ENCODE data around the gene FAM186B. TPM values are rescaled to one million over a fixed set of nuclear protein-coding genes. Genes with fewer than 3 reads are reported as not detected.

Gene FAM186B
- total and polyA plus RNA-seq, 2 of the 13 experiments (the other 11 are each of a cell fraction or from before 2014, with no cell fraction given), result 0.07 to 0.20 TPM

DNA sequence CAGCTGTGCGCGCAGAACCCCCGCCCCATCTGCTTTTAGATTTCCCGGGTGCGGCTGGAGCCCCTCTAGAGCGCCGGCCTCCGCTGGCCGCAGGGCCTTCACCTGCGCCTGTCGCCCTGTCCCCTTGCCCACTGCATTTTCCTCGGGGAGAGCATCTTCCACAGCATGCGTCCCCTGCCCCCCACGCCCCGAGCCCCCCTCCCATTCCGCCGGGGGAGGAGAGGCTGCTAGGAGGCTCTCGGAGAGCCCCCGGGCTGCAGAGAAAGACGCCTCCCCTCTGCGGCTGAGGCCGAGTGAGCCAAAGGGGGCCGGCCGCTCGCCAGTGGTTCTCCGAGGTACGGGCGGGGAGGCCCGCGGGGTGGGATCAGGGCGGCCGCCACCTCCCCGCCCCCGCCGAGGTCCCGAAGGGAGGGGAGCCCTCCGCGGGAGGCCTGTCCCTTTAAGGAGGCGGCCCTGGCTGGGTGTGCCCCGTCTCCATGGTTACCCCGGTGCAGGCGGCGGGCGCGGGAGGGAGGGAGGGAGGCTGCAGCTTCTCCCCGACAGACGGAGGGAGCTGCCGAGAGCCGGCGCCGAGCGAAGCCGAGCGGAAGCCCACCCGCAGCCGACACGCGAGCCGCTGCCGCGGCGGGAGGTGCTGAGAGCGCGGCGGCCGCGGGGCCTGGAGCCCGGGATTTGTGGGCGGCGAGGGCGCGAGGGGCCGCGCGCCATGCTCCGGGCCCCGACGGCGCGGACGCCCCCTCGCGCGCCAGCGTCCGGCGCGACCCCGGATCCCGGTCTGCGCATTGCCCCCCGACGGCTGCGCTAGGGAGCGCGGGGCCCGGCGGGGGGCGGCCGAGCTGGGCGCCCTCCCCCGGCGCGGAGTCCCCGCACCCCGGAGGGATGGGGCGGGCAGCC, 66.7 kb downstream of the FAM186B start, which contains the start of gene KCNH3 (continued):
- TF ChIP-seq, protein P1, sequence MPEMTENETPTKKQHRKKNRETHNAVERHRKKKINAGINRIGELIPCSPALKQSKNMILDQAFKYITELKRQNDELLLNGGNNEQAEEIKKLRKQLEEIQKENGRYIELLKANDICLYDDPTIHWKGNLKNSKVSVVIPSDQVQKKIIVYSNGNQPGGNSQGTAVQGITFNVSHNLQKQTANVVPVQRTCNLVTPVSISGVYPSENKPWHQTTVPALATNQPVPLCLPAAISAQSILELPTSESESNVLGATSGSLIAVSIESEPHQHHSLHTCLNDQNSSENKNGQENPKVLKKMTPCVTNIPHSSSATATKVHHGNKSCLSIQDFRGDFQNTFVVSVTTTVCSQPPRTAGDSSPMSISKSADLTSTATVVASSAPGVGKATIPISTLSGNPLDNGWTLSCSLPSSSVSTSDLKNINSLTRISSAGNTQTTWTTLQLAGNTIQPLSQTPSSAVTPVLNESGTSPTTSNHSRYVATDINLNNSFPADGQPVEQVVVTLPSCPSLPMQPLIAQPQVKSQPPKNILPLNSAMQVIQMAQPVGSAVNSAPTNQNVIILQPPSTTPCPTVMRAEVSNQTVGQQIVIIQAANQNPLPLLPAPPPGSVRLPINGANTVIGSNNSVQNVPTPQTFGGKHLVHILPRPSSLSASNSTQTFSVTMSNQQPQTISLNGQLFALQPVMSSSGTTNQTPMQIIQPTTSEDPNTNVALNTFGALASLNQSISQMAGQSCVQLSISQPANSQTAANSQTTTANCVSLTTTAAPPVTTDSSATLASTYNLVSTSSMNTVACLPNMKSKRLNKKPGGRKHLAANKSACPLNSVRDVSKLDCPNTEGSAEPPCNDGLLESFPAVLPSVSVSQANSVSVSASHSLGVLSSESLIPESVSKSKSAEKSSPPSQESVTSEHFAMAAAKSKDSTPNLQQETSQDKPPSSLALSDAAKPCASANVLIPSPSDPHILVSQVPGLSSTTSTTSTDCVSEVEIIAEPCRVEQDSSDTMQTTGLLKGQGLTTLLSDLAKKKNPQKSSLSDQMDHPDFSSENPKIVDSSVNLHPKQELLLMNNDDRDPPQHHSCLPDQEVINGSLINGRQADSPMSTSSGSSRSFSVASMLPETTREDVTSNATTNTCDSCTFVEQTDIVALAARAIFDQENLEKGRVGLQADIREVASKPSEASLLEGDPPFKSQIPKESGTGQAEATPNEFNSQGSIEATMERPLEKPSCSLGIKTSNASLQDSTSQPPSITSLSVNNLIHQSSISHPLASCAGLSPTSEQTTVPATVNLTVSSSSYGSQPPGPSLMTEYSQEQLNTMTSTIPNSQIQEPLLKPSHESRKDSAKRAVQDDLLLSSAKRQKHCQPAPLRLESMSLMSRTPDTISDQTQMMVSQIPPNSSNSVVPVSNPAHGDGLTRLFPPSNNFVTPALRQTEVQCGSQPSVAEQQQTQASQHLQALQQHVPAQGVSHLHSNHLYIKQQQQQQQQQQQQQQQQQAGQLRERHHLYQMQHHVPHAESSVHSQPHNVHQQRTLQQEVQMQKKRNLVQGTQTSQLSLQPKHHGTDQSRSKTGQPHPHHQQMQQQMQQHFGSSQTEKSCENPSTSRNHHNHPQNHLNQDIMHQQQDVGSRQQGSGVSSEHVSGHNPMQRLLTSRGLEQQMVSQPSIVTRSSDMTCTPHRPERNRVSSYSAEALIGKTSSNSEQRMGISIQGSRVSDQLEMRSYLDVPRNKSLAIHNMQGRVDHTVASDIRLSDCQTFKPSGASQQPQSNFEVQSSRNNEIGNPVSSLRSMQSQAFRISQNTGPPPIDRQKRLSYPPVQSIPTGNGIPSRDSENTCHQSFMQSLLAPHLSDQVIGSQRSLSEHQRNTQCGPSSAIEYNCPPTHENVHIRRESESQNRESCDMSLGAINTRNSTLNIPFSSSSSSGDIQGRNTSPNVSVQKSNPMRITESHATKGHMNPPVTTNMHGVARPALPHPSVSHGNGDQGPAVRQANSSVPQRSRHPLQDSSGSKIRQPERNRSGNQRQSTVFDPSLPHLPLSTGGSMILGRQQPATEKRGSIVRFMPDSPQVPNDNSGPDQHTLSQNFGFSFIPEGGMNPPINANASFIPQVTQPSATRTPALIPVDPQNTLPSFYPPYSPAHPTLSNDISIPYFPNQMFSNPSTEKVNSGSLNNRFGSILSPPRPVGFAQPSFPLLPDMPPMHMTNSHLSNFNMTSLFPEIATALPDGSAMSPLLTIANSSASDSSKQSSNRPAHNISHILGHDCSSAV (CRISPR knock-in tag; IDR thresholded peaks at IDR 0.05; ENCODE audit: borderline replicate concordance), result no peak
- TF ChIP-seq HDAC6 (IDR thresholded peaks at IDR 0.05; ENCODE audit: low read depth, low read length), result no peak
- no peak for TF ChIP-seq ZNF451 (CRISPR knock-in tag; IDR thresholded peaks at IDR 0.05)
- TF ChIP-seq ELF3 (CRISPR knock-in tag; IDR thresholded peaks at IDR 0.05), result no peak
- TF ChIP-seq, protein P2, sequence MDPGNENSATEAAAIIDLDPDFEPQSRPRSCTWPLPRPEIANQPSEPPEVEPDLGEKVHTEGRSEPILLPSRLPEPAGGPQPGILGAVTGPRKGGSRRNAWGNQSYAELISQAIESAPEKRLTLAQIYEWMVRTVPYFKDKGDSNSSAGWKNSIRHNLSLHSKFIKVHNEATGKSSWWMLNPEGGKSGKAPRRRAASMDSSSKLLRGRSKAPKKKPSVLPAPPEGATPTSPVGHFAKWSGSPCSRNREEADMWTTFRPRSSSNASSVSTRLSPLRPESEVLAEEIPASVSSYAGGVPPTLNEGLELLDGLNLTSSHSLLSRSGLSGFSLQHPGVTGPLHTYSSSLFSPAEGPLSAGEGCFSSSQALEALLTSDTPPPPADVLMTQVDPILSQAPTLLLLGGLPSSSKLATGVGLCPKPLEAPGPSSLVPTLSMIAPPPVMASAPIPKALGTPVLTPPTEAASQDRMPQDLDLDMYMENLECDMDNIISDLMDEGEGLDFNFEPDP (CRISPR knock-in tag; conservative IDR thresholded peaks at IDR 0.05), result 0 out of 2 replicates have a peak, but pooled peaks have one; percentile 13
- peak; percentile 28; the same call in 1 of the 2 replicates for TF ChIP-seq SIN3A (IDR thresholded peaks at IDR 0.05; ENCODE audit: borderline replicate concordance, low read depth, low read length)
- TF ChIP-seq ZNF468 (CRISPR knock-in tag; IDR thresholded peaks at IDR 0.05), result no peak
- no peak for TF ChIP-seq ZNF263 (CRISPR knock-in tag; IDR thresholded peaks at IDR 0.05)
- TF ChIP-seq PHF21A (CRISPR knock-in tag; IDR thresholded peaks at IDR 0.05), result no peak
- TF ChIP-seq, protein P3, sequence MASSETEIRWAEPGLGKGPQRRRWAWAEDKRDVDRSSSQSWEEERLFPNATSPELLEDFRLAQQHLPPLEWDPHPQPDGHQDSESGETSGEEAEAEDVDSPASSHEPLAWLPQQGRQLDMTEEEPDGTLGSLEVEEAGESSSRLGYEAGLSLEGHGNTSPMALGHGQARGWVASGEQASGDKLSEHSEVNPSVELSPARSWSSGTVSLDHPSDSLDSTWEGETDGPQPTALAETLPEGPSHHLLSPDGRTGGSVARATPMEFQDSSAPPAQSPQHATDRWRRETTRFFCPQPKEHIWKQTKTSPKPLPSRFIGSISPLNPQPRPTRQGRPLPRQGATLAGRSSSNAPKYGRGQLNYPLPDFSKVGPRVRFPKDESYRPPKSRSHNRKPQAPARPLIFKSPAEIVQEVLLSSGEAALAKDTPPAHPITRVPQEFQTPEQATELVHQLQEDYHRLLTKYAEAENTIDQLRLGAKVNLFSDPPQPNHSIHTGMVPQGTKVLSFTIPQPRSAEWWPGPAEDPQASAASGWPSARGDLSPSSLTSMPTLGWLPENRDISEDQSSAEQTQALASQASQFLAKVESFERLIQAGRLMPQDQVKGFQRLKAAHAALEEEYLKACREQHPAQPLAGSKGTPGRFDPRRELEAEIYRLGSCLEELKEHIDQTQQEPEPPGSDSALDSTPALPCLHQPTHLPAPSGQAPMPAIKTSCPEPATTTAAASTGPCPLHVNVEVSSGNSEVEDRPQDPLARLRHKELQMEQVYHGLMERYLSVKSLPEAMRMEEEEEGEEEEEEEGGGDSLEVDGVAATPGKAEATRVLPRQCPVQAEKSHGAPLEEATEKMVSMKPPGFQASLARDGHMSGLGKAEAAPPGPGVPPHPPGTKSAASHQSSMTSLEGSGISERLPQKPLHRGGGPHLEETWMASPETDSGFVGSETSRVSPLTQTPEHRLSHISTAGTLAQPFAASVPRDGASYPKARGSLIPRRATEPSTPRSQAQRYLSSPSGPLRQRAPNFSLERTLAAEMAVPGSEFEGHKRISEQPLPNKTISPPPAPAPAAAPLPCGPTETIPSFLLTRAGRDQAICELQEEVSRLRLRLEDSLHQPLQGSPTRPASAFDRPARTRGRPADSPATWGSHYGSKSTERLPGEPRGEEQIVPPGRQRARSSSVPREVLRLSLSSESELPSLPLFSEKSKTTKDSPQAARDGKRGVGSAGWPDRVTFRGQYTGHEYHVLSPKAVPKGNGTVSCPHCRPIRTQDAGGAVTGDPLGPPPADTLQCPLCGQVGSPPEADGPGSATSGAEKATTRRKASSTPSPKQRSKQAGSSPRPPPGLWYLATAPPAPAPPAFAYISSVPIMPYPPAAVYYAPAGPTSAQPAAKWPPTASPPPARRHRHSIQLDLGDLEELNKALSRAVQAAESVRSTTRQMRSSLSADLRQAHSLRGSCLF (CRISPR knock-in tag; IDR thresholded peaks at IDR 0.05; ENCODE audit: borderline replicate concordance), result no peak
